ENCODE data around the gene TMEM91. TPM values are rescaled to one million over a fixed set of nuclear protein-coding genes. Genes with fewer than 3 reads are reported as not detected.

The TMEM91 gene
- 10 to 100 TPM in 2 of 4 donors, 1 to 10 TPM in 2; 5.0 to 14.9 (median 9.0) TPM for total RNA-seq

- WGBS, 2 donors: 2 to 4% methylated on average over 30 to 32 of the region's 47 CpGs
These were observed at the start of gene TMEM91 for GRCh38 chr19:41376241-41376997. Gene TMEM91, plus strand, starts transcription at chr19:41376533. Its CDS starts 1,777 bp downstream, at chr19:41378310.

GRCh38 chr19:41327076-41327575 lies 49.2 kb upstream of the TMEM91 start:
- no peaks in the 10 kb centered on the region for H3K9me3 ChIP-seq
- no peaks in the 10 kb centered on the region for H3K27me3 ChIP-seq
- WGBS, 2 donors: 40 to 57% methylated on average over 8 to 10 of the region's 13 CpGs
- intact Hi-C loops (cut with DNase I): no loop called here
- TF ChIP-seq, protein P1, sequence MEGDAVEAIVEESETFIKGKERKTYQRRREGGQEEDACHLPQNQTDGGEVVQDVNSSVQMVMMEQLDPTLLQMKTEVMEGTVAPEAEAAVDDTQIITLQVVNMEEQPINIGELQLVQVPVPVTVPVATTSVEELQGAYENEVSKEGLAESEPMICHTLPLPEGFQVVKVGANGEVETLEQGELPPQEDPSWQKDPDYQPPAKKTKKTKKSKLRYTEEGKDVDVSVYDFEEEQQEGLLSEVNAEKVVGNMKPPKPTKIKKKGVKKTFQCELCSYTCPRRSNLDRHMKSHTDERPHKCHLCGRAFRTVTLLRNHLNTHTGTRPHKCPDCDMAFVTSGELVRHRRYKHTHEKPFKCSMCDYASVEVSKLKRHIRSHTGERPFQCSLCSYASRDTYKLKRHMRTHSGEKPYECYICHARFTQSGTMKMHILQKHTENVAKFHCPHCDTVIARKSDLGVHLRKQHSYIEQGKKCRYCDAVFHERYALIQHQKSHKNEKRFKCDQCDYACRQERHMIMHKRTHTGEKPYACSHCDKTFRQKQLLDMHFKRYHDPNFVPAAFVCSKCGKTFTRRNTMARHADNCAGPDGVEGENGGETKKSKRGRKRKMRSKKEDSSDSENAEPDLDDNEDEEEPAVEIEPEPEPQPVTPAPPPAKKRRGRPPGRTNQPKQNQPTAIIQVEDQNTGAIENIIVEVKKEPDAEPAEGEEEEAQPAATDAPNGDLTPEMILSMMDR (IDR thresholded peaks at IDR 0.05): no peak
- TF ChIP-seq POLR2A (IDR thresholded peaks at IDR 0.05): no peak
- peaks cover 36 to 61% of the 10 kb centered on the region in 2 donors for H3K4me1 ChIP-seq
- no peaks in the 10 kb centered on the region for H3K36me3 ChIP-seq
- DNase-seq: no peak
- peak overlapping the region; percentile 20 to 72 (median 62) for H3K27ac ChIP-seq
- peak overlapping the region in 1 of 3 donors; percentile 28 for H3K4me3 ChIP-seq (replicated peaks in 1 of 3)

More at GRCh38 chr19:41376241-41376997, at the start of gene TMEM91:
- H3K9me3 ChIP-seq: no peaks in the 10 kb centered on the region
- peak; percentile 50 to 60 for DNase-seq
- peak within 1 kb of the TSS; percentile 49 to 78 (median 72) for H3K27ac ChIP-seq
- peak within 1 kb of the TSS in 2 of 3 donors; percentile 3 to 48 for H3K4me3 ChIP-seq (replicated peaks in 1 of 3)
- intact Hi-C loops (cut with DNase I): no loop called here
- H3K4me1 ChIP-seq: peaks cover 18 to 25% of the 10 kb centered on the region in 2 donors
- H3K27me3 ChIP-seq: no peaks in the 10 kb centered on the region
- TF ChIP-seq POLR2A (IDR thresholded peaks at IDR 0.05): peak in 1 of 2 donors; percentile 14
- TF ChIP-seq, protein P1 (IDR thresholded peaks at IDR 0.05): no peak
- no peaks in the 10 kb centered on the region for H3K36me3 ChIP-seq

DNA sequence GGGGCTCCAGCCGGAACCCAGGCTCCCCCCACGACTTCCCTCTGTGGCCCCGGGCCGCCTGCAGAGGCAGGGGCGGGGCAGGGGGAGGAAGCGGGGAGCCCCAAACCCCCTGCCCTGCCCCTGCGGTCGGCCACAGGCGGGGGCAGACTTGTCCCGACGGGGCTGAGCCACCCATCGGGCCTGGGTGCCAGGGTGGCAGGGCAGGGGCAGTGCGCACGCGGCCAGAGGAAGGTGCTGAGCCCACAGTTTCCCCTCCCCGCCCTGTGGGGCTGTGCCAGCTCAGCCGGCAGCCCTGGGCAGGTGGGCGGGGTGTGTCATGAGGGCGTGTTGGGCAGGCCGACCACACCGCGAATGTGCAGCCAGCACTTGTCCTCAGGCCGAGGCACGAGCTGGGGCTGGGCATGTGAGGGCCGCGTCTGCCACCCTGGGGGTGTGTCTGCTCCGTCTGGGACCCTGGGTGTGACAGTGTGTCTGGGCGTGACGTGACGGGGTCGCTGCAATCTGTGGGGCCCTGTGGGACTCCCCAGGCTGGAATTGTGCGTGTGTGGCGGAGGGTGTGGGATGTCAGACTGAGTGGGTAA lies 48.7 kb upstream of the TMEM91 start:
- TF ChIP-seq, protein P1 (IDR thresholded peaks at IDR 0.05): no peak
- TF ChIP-seq POLR2A (IDR thresholded peaks at IDR 0.05): peak in 1 of 2 donors; percentile 47
- peak; percentile 79 for DNase-seq
- Histone ChIP-seq H3K27me3 (no peaks in the 10 kb centered on the region), H3K36me3 (no peaks in the 10 kb centered on the region), H3K27ac (peak overlapping the region; percentile 20 to 72 (median 62)), H3K9me3 (no peaks in the 10 kb centered on the region), H3K4me1 (peaks cover 36 to 57% of the 10 kb centered on the region in 2 donors), H3K4me3 (replicated peaks in 1 of 3) (peak overlapping the region in 1 of 3 donors; percentile 28)
- WGBS, 2 donors: 20 to 46% methylated on average over 1 to 13 of the region's 33 CpGs
- intact Hi-C loops (cut with DNase I): no loop called here

DNA sequence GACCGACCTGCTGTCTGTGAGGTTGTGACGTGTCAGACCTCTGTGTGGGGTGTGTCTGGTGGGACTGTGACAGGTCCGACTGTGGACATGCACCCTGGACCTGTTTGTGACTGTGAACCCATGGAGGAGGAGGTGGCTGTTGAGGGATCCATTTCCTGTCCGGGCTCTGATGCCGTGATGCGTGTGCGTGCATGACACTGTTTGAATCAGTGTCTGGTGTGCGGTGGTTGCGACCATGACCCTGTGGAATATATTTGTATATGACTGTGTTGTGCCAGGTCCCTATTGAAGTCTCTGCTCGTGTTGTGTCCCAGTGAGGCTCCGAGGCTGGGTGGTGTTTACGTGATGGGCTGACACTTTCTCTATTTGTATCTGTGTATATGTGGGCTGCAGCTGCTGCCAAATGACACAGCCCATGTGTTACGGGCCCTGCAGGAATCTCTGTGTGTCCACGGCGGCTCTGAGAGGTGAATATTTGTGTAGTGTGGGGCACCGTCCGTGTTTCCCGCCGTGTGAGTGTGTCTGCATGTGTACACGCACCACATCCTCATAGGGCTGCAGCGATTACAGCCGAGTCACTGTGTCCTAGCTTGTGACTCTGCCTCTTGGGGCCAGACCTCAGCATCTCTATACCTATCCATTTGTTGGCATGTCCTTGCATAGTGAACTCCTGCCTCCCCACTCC lies 48.0 kb upstream of the TMEM91 start:
- peaks cover 36 to 52% of the 10 kb centered on the region in 2 donors for H3K4me1 ChIP-seq
- TF ChIP-seq, protein P1 (IDR thresholded peaks at IDR 0.05): no peak
- TF ChIP-seq POLR2A (IDR thresholded peaks at IDR 0.05): no peak
- 57 to 72% methylated on average over 20 to 22 of the region's 22 CpGs for WGBS, 2 donors
- peak overlapping the region; percentile 4 to 72 (median 62) for H3K27ac ChIP-seq
- H3K27me3 ChIP-seq: no peaks in the 10 kb centered on the region
- H3K4me3 ChIP-seq (replicated peaks in 1 of 3): peak overlapping the region in 1 of 3 donors; percentile 28
- intact Hi-C loops (cut with DNase I): no loop called here
- H3K36me3 ChIP-seq: no peaks in the 10 kb centered on the region
- no peak for DNase-seq
- H3K9me3 ChIP-seq: no peaks in the 10 kb centered on the region
